Measurements from ENCODE around the gene NTF3. TPM values are rescaled to one million over a fixed set of nuclear protein-coding genes. Genes with fewer than 3 reads are reported as not detected.

Gene NTF3
- total RNA-seq, 6 experiments from 2014 or later: 5.2 to 9.5 (median 8.6) TPM

DNA sequence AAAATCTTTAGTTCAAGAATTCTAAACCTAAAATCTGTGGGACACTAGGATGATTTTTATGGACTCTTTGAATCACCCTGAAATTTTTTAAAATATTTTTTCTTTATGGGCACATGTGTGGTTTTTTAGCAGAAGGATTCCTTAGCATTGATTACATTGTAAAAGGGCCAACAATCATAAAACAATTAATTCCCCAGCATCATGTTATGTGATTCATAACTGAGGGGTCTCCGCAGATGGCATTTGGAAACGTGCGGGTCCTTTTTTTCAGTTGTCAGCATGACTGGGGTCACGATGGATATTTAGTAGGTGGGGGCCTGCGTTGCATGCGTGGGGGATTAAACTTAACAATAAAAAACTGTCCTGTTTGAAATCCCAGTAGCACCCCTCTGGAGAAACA, 52.5 kb downstream of the NTF3 start:
- TF ChIP-seq, protein P1, sequence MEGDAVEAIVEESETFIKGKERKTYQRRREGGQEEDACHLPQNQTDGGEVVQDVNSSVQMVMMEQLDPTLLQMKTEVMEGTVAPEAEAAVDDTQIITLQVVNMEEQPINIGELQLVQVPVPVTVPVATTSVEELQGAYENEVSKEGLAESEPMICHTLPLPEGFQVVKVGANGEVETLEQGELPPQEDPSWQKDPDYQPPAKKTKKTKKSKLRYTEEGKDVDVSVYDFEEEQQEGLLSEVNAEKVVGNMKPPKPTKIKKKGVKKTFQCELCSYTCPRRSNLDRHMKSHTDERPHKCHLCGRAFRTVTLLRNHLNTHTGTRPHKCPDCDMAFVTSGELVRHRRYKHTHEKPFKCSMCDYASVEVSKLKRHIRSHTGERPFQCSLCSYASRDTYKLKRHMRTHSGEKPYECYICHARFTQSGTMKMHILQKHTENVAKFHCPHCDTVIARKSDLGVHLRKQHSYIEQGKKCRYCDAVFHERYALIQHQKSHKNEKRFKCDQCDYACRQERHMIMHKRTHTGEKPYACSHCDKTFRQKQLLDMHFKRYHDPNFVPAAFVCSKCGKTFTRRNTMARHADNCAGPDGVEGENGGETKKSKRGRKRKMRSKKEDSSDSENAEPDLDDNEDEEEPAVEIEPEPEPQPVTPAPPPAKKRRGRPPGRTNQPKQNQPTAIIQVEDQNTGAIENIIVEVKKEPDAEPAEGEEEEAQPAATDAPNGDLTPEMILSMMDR (IDR thresholded peaks at IDR 0.05): no peak
- Mint-ChIP-seq H3K4me1 (ENCODE audit: low read depth) (peaks cover 24% of the 10 kb centered on the region), H3K4me3 (no peak overlapping the region), H3K36me3 (ENCODE audit: low read depth) (peaks cover 9% of the 10 kb centered on the region; the same call in 1 of the 2 replicates), H3K9me3 (no peaks in the 10 kb centered on the region), H3K27ac (no peak overlapping the region), H3K27me3 (ENCODE audit: insufficient read depth) (no peaks in the 10 kb centered on the region; the same call in 1 of the 2 replicates)
- no peak for DNase-seq

DNA sequence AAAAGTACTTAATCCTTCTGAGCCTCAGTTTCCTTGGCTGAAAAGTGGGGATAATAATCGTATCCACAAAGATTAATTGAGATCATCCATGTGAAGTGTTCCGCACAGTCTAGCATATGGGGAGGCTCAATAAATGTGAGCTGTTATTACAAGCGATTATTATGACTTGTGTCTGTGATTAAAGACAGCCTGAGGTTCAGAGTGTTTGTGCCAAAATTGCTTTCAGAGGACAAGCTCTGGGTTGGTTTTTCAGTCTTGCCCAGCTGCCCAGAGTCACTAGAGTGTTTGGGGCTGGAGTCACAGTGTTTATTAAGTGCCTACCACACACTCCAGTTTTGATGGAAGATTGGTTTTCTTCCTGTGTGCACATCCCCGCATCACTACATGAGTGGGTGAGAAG, 53.5 kb downstream of the NTF3 start:
- Mint-ChIP-seq H3K4me3 (no peak overlapping the region), H3K4me1 (ENCODE audit: low read depth) (peaks cover 35% of the 10 kb centered on the region), H3K36me3 (ENCODE audit: low read depth) (peaks cover 14% of the 10 kb centered on the region), H3K9me3 (no peaks in the 10 kb centered on the region), H3K27ac (no peak overlapping the region), H3K27me3 (ENCODE audit: insufficient read depth) (no peaks in the 10 kb centered on the region; the same call in 1 of the 2 replicates)
- TF ChIP-seq, protein P1 (IDR thresholded peaks at IDR 0.05): no peak
- no peak for DNase-seq

DNA sequence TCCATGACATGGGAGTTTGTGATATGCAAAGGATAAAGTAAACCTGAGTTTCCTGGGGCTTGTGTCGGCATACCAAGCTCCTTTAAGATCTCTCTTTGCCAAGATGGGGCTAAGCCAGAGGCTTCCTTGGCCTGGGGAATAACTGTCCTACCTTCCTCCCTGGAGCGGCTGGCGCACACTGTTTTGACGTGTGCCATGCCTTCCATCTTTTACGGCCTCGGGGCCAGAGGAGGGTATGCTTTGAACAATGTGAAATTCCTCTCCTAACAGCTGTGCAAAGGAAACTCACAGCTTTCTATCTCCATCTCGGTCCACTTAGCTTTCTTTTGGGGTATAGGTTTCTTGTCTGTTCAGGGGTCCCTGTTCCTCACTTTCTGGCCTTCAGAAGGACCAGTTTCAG, 55.2 kb downstream of the NTF3 start:
- no peak for DNase-seq

DNA sequence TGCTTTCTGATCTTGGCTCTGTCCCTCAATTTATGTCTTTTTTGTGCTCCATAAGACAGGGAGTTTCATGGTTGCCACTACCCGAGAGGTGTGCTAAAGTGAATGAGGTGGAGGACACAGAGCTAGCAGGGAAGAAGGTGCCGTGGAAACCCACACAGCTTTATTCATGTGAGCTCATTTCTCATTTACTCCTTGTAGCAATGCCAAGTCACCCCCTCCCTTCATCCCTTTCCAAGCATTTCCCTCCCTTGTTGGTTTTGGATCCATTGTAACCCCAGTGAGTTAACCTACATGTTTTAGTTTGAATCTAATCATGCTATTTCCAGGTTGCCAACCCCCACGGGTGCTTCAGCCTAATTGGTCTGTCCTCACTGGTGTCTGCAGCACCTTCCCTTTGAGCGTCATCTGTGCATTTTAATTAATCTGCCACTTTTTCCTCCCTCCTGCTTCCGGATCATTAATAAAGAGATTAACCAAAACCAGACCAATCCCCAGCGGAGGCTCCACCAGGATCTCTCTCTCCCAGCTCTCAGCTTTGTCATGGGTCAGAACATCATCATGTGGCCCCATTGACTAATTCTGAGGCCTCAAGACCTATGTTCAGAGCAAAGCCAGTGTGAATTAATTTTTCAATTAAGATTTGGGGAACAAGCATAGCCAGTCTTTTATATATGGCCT, 56.2 kb downstream of the NTF3 start:
- no peak for DNase-seq
- Mint-ChIP-seq H3K9me3 (no peaks in the 10 kb centered on the region), H3K27me3 (ENCODE audit: insufficient read depth) (no peaks in the 10 kb centered on the region; the same call in 1 of the 2 replicates), H3K4me3 (peak overlapping the region; percentile 33), H3K36me3 (ENCODE audit: low read depth) (peaks cover 24% of the 10 kb centered on the region), H3K27ac (peak overlapping the region; percentile 81), H3K4me1 (ENCODE audit: low read depth) (peaks cover 42% of the 10 kb centered on the region)
- TF ChIP-seq, protein P1 (IDR thresholded peaks at IDR 0.05): no peak

More for the DNA sequence above, 55.2 kb downstream of the NTF3 start:
- Mint-ChIP-seq H3K27ac (no peak overlapping the region; the same call in 1 of the 2 replicates), H3K9me3 (no peaks in the 10 kb centered on the region), H3K4me1 (ENCODE audit: low read depth) (peaks cover 38% of the 10 kb centered on the region), H3K27me3 (ENCODE audit: insufficient read depth) (no peaks in the 10 kb centered on the region; the same call in 1 of the 2 replicates), H3K36me3 (ENCODE audit: low read depth) (peaks cover 24% of the 10 kb centered on the region), H3K4me3 (no peak overlapping the region)
- TF ChIP-seq, protein P1 (IDR thresholded peaks at IDR 0.05): no peak

DNA sequence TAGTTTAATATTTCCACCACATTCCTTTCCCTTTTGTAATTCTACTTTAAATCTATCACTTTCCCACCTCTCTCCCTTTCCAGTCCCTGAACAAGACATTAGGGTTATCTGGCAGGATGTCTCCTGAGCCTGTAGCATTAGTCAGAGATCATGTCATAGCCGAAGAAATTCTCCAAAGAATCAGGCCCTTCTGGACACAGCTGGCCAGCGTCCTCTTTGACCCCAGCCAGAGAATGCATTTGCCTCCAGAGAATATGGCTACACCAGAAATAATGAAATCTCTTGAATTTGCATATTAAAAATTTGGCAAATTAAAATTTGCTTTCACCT, 56.7 kb downstream of the NTF3 start:
- TF ChIP-seq, protein P1 (IDR thresholded peaks at IDR 0.05): no peak
- DNase-seq: peak; percentile 57
- Mint-ChIP-seq H3K4me1 (ENCODE audit: low read depth) (peaks cover 44% of the 10 kb centered on the region), H3K4me3 (peak overlapping the region; percentile 33; the same call in 1 of the 2 replicates), H3K9me3 (no peaks in the 10 kb centered on the region), H3K27me3 (ENCODE audit: insufficient read depth) (no peaks in the 10 kb centered on the region; the same call in 1 of the 2 replicates), H3K27ac (peak overlapping the region; percentile 81), H3K36me3 (ENCODE audit: low read depth) (peaks cover 22% of the 10 kb centered on the region)

Data from HFFc6 (cell line).